HG03139 (cell line): Measurements from ENCODE around the gene ATP13A5.

Experiments
- ATAC-seq: cut with Tn5 transposase; IDR thresholded peaks from one replicate; pipeline ENCODE4 v1.9.1; 2021; ENCODE audit not compliant: unreplicated experiment

Gene ATP13A5

GRCh38 chr3:193378706-193379105 is at the start of gene ATP13A5:
ATP13A5 (minus strand) TSS chr3:193378753; CDS start chr3:193378725, 28 bp downstream.
- no peak for ATAC-seq

GRCh38 chr3:193418576-193419373 is 40.2 kb upstream of the ATP13A5 start:
- ATAC-seq = no peak

- ATAC-seq = no peak
Observed at GRCh38 chr3:193416629-193417028, 38.1 kb upstream of the ATP13A5 start.

- no peak for ATAC-seq
Observed at GRCh38 chr3:193407688-193408087, 29.1 kb upstream of the ATP13A5 start.

GRCh38 chr3:193407112-193407511 is 28.6 kb upstream of the ATP13A5 start:
- ATAC-seq = no peak

- no peak for ATAC-seq
Observed at GRCh38 chr3:193403307-193403706, 24.8 kb upstream of the ATP13A5 start.

GRCh38 chr3:193400304-193400703 is 21.8 kb upstream of the ATP13A5 start:
- no peak for ATAC-seq

- ATAC-seq = no peak
Observed at GRCh38 chr3:193396451-193397244, 18.1 kb upstream of the ATP13A5 start.

GRCh38 chr3:193391902-193392301 is 13.3 kb upstream of the ATP13A5 start:
- ATAC-seq = no peak

GRCh38 chr3:193389335-193389734 is 10.8 kb upstream of the ATP13A5 start:
- ATAC-seq = no peak

GRCh38 chr3:193388361-193388760 is 9.8 kb upstream of the ATP13A5 start:
- no peak for ATAC-seq

GRCh38 chr3:193387596-193387995 is 9.0 kb upstream of the ATP13A5 start:
- ATAC-seq = no peak

- no peak for ATAC-seq
Observed at GRCh38 chr3:193377591-193377990, 962 bp downstream of the ATP13A5 start.

GRCh38 chr3:193375614-193376013 is 2.9 kb downstream of the ATP13A5 start:
- no peak for ATAC-seq

GRCh38 chr3:193372783-193373182 is 5.8 kb downstream of the ATP13A5 start:
- ATAC-seq = no peak

- ATAC-seq = no peak
Observed at GRCh38 chr3:193367868-193368267, 10.7 kb downstream of the ATP13A5 start.

GRCh38 chr3:193357291-193357690 is 21.3 kb downstream of the ATP13A5 start:
- ATAC-seq = no peak

GRCh38 chr3:193354423-193354822 is 24.1 kb downstream of the ATP13A5 start:
- no peak for ATAC-seq

- ATAC-seq = no peak
Observed at GRCh38 chr3:193350744-193351143, 27.8 kb downstream of the ATP13A5 start.

- ATAC-seq = no peak
Observed at GRCh38 chr3:193348686-193349085, 29.9 kb downstream of the ATP13A5 start.

GRCh38 chr3:193347521-193348501 is 30.7 kb downstream of the ATP13A5 start:
- no peak for ATAC-seq
